GM21360 (cell line): ENCODE measurements around the gene FBXL15.

Source experiments
- ATAC-seq: cut with Tn5 transposase; IDR thresholded peaks from one replicate; pipeline ENCODE4 v1.9.1; 2021; ENCODE audit warnings: mild to moderate bottlenecking, moderate library complexity; ENCODE audit not compliant: unreplicated experiment

FBXL15 gene

GRCh38 chr10:102420714-102421506, at the start of gene FBXL15:
Gene FBXL15, plus strand, starts transcription at chr10:102420836. Its CDS starts 294 bp downstream, at chr10:102421130.
- peak; percentile 51 for ATAC-seq

- ATAC-seq = no peak
These were observed 49.3 kb upstream of the FBXL15 start for GRCh38 chr10:102371295-102371694.

GRCh38 chr10:102375250-102375649, 45.4 kb upstream of the FBXL15 start:
- ATAC-seq = no peak

- no peak for ATAC-seq
These were observed 44.8 kb upstream of the FBXL15 start for GRCh38 chr10:102375867-102376266.

- ATAC-seq = no peak
These were observed 43.7 kb upstream of the FBXL15 start for GRCh38 chr10:102376901-102377300.

GRCh38 chr10:102379383-102379782, 41.3 kb upstream of the FBXL15 start:
- no peak for ATAC-seq

GRCh38 chr10:102381983-102382382, 38.7 kb upstream of the FBXL15 start:
- no peak for ATAC-seq

- no peak for ATAC-seq
These were observed 37.8 kb upstream of the FBXL15 start for GRCh38 chr10:102382871-102383270.

- no peak for ATAC-seq
These were observed 36.6 kb upstream of the FBXL15 start for GRCh38 chr10:102384053-102384452.

GRCh38 chr10:102384606-102385429, 35.8 kb upstream of the FBXL15 start:
- no peak for ATAC-seq

- ATAC-seq = no peak
These were observed 30.7 kb upstream of the FBXL15 start for GRCh38 chr10:102389894-102390293.

- ATAC-seq = no peak
These were observed 28.3 kb upstream of the FBXL15 start for GRCh38 chr10:102392306-102392705.

- no peak for ATAC-seq
These were observed 27.1 kb upstream of the FBXL15 start for GRCh38 chr10:102393411-102394078.

GRCh38 chr10:102394079-102394800, 26.4 kb upstream of the FBXL15 start:
- ATAC-seq = peak; percentile 68

GRCh38 chr10:102394801-102395399, 25.7 kb upstream of the FBXL15 start:
- ATAC-seq = no peak

- peak; percentile 32 for ATAC-seq
These were observed 25.0 kb upstream of the FBXL15 start, which contains the start of gene NFKB2 for GRCh38 chr10:102395400-102396316. Gene NFKB2, plus strand, starts transcription at chr10:102395705. Its CDS starts 255 bp downstream, at chr10:102395960.

- no peak for ATAC-seq
These were observed 24.4 kb upstream of the FBXL15 start for GRCh38 chr10:102396317-102396650.

- ATAC-seq = no peak
These were observed 23.9 kb upstream of the FBXL15 start for GRCh38 chr10:102396730-102397151.
